ENCODE results near the gene PRR15. TPM values are rescaled to one million over a fixed set of nuclear protein-coding genes. Genes with fewer than 3 reads are reported as not detected.

Gene PRR15
- total RNA-seq, 3 donors from 2014 or later = 0.64 to 13.2 (median 11.8) TPM

DNA sequence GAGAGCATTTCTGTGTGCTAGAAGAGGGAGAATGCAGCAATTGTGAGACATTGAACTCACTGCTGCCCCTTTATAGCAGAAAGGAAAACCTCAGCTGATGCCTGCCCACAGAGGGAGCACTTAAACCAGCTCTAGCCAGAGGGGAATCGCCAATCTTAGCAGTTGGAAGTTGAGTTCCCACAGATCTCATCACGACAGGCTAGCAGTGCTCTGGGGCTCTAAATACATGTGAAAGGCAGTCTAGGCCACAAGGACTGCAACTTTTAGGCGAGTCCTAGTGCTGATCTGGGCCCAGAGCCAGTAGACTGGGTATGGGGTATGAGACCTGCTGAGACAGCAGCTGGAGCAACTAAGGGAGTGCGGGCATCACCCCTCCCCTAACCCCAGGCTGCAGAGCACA, 25.2 kb upstream of the PRR15 start:
- TF ChIP-seq POLR2A (IDR thresholded peaks at IDR 0.05) = no peak
- TF ChIP-seq, protein P1, sequence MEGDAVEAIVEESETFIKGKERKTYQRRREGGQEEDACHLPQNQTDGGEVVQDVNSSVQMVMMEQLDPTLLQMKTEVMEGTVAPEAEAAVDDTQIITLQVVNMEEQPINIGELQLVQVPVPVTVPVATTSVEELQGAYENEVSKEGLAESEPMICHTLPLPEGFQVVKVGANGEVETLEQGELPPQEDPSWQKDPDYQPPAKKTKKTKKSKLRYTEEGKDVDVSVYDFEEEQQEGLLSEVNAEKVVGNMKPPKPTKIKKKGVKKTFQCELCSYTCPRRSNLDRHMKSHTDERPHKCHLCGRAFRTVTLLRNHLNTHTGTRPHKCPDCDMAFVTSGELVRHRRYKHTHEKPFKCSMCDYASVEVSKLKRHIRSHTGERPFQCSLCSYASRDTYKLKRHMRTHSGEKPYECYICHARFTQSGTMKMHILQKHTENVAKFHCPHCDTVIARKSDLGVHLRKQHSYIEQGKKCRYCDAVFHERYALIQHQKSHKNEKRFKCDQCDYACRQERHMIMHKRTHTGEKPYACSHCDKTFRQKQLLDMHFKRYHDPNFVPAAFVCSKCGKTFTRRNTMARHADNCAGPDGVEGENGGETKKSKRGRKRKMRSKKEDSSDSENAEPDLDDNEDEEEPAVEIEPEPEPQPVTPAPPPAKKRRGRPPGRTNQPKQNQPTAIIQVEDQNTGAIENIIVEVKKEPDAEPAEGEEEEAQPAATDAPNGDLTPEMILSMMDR (IDR thresholded peaks at IDR 0.05) = no peak

DNA sequence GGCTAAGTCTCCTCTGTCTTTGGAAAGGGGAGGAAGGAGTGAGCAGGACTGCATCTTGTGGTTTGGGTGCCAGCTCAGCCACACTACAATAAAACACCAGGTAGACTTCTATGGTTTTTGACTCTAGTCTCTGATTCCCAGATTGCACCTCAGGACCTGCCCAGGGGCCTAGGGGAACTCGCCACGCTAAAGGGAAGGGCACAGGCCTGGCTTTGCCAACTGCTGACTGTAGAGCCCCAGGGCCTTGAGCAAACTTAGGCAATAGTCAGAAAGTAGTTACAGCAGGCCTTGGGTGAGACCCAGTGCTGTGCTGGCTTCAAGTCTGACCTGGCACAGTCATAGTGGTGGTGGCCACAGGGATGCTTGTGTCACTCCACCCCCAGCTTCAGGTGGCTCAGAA, 24.2 kb upstream of the PRR15 start:
- Histone ChIP-seq H3K4me1 (no peaks in the 10 kb centered on the region), H3K27me3 (no peaks in the 10 kb centered on the region), H3K27ac (no peak overlapping the region), H3K9me3 (no peaks in the 10 kb centered on the region), H3K4me3 (no peak overlapping the region), H3K36me3 (no peaks in the 10 kb centered on the region)
- no peak for TF ChIP-seq POLR2A (IDR thresholded peaks at IDR 0.05)
- TF ChIP-seq, protein P1 (IDR thresholded peaks at IDR 0.05) = no peak
- no peak for TF ChIP-seq POLR2AphosphoS5 (IDR thresholded peaks at IDR 0.05)
- intact Hi-C loops (cut with DNase I; ENCODE audit: low total_unique reads) = no loop called here
- DNase-seq (ENCODE audit: low spot score in 2 of 2) = no peak

More for the DNA sequence above, 25.2 kb upstream of the PRR15 start:
- intact Hi-C loops (cut with DNase I; ENCODE audit: low total_unique reads) = no loop called here
- H3K4me1 ChIP-seq = no peaks in the 10 kb centered on the region
- no peaks in the 10 kb centered on the region for H3K9me3 ChIP-seq
- H3K36me3 ChIP-seq = no peaks in the 10 kb centered on the region
- no peak overlapping the region for H3K4me3 ChIP-seq
- H3K27ac ChIP-seq = no peak overlapping the region
- no peak for DNase-seq (ENCODE audit: low spot score in 2 of 2)
- no peaks in the 10 kb centered on the region for H3K27me3 ChIP-seq

DNA sequence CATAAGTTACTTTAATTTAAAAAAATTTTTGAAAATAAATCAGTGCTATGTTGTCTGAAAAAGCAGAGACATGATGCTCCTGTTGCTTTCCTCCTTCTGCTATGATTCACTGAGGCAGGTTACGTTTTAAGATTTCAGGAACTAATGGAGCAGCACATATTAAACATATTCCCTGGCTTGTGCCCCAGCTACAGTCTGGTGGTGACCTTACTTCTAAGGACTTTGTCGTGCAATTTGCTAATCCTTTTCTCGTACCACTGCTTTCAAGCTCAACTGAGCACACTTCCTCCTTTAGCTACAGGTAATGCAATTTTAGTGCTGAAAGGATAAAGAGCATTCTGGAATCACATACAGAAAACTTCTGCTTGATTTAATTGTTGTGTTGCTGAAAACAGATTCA, 16.2 kb upstream of the PRR15 start:
- intact Hi-C loops (cut with DNase I; ENCODE audit: low total_unique reads) = no loop called here
- H3K27ac ChIP-seq = no peak overlapping the region
- H3K4me3 ChIP-seq = no peak overlapping the region
- no peaks in the 10 kb centered on the region for H3K4me1 ChIP-seq
- no peaks in the 10 kb centered on the region for H3K36me3 ChIP-seq
- TF ChIP-seq POLR2A (IDR thresholded peaks at IDR 0.05) = no peak
- TF ChIP-seq, protein P1 (IDR thresholded peaks at IDR 0.05) = no peak
- no peak for TF ChIP-seq POLR2AphosphoS5 (IDR thresholded peaks at IDR 0.05)
- H3K27me3 ChIP-seq = no peaks in the 10 kb centered on the region
- H3K9me3 ChIP-seq = no peaks in the 10 kb centered on the region
- DNase-seq (ENCODE audit: low spot score in 2 of 2) = no peak

DNA sequence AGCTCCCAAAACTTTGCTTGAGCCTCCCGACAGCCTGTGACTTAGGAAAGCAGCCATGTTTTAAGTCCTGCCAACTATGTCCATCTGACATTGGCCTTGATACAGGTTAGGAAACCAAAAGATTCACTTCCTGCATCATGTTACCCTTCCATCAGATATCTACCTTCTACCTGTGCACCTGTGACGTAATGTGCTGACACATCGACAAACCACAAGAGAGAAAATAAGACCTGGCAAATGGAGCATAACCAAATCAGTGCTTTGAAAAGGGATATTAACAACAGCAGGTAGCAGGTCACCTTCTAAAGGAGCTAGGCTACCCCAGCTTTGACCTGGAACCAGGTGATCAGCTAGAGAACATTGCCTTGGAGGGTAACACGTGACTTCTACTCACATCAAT, 14.8 kb upstream of the PRR15 start:
- TF ChIP-seq, protein P1 (IDR thresholded peaks at IDR 0.05) = no peak
- TF ChIP-seq POLR2A (IDR thresholded peaks at IDR 0.05) (no peak), POLR2AphosphoS5 (IDR thresholded peaks at IDR 0.05) (no peak)
- intact Hi-C loops (cut with DNase I; ENCODE audit: low total_unique reads) = no loop called here
- Histone ChIP-seq H3K4me3 (no peak overlapping the region), H3K27ac (no peak overlapping the region), H3K4me1 (no peaks in the 10 kb centered on the region), H3K36me3 (no peaks in the 10 kb centered on the region), H3K9me3 (no peaks in the 10 kb centered on the region), H3K27me3 (no peaks in the 10 kb centered on the region)
- DNase-seq (ENCODE audit: low spot score in 2 of 2) = no peak

DNA sequence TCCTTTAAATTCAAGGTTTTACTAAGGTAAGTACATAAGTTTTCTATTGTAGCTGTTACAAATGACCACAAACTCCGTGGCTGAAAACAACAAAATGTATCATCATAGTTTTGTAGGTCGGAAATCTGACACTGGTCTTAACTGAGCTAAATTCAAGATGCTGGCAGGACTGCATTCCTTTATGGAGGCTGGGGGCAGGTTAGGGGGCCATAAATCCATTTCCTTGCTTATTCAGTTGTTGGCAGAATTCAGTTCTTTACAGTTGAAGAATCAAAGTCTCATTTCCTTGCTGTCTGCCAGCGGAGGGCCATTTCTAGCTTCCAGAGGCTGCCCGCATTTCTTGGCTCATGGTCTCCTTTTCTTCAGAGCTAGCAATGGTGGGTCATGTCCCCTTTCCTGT, 11.2 kb upstream of the PRR15 start:
- no peaks in the 10 kb centered on the region for H3K9me3 ChIP-seq
- no peaks in the 10 kb centered on the region for H3K36me3 ChIP-seq
- no peaks in the 10 kb centered on the region for H3K27me3 ChIP-seq
- TF ChIP-seq POLR2A (IDR thresholded peaks at IDR 0.05) (no peak), POLR2AphosphoS5 (IDR thresholded peaks at IDR 0.05) (no peak)
- TF ChIP-seq, protein P1 (IDR thresholded peaks at IDR 0.05) = no peak
- intact Hi-C loops (cut with DNase I; ENCODE audit: low total_unique reads) = no loop called here
- DNase-seq (ENCODE audit: low spot score in 2 of 2) = no peak
- H3K27ac ChIP-seq = no peak overlapping the region
- no peak overlapping the region for H3K4me3 ChIP-seq
- H3K4me1 ChIP-seq = no peaks in the 10 kb centered on the region

Measured in breast epithelium (tissue), 4 donors.